ENCODE measurements around the gene TARS1.

- TF ChIP-seq CTCF (IDR thresholded peaks at IDR 0.05) (no peak), POLR2A (IDR thresholded peaks at IDR 0.05) (no peak)
Observed at GRCh38 chr5:33504570-33504969, 63.8 kb downstream of the TARS1 start.

Measured in ovary (tissue), 3 donors.